ENCODE results near the gene RAB11FIP5. TPM values are rescaled to one million over a fixed set of nuclear protein-coding genes. Genes with fewer than 3 reads are reported as not detected.

The RAB11FIP5 gene
- total RNA-seq, 1 experiment from 2014 or later, result 20.8 TPM

DNA sequence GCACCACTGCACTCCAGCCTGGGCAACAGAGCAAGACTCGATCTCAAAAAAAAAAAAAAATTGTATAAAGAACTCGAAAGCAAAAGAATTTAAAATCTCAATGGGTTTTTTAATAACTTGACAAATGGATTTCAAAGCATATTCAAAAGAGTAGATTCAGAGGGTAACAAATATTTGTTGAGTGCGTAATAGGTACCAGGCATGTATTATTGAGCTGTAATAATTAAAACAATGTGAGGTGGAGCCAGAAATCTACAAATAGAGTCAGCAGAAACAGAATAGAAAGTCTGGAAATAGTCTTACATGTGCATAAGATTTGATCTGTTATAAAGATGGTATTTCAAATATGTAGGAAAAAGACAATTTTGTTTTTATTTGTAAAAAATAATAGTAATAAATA lies 19.1 kb upstream of the RAB11FIP5 start:
- H3K4me2 ChIP-seq (ENCODE audit: low read length), result no peak overlapping the region
- intact Hi-C loops (cut with micrococcal nuclease), result no loop called here

DNA sequence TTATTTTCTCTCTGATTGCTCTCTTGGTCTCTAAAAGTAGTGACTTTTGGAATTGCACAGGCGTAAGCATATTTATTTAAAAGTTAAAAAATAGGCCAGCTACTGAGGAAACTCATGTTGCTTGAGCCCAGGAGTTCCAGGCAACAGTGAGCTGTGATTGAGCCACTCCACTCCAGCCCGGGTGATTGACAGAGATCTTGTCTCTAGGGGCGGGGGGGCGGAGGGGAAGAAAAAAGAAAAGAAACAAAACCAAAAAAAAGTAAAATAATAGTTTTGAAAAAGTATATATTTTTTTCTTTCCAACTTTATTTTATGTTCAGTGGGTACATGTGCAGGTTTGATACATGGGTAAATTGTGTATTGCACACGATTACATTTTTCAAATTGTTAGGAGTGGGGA lies 18.0 kb upstream of the RAB11FIP5 start:
- no peaks in the 10 kb centered on the region for H3K36me3 ChIP-seq (ENCODE audit: control insufficient read depth in 1 of 2, insufficient read depth in 2 of 2, low read length in 2 of 2)
- H3K79me2 ChIP-seq (ENCODE audit: insufficient read depth, low read length), result no peaks in the 10 kb centered on the region
- no peak overlapping the region for H3K27ac ChIP-seq (ENCODE audit: low read depth, low read length)
- H3K9ac ChIP-seq (ENCODE audit: low read length), result no peak overlapping the region
- POLR2A ChIA-PET, result no interaction called here
- H3K9me3 ChIP-seq (ENCODE audit: control insufficient read depth in 1 of 2, insufficient read depth in 1 of 2, low read depth in 1 of 2, low read length in 2 of 2), result no peaks in the 10 kb centered on the region
- H3K4me2 ChIP-seq (ENCODE audit: low read length), result no peak overlapping the region
- no peak for DNase-seq (ENCODE audit: low read depth, low spot score)
- no peaks in the 10 kb centered on the region for H4K20me1 ChIP-seq (ENCODE audit: insufficient read depth)
- no peaks in the 10 kb centered on the region for H3K4me1 ChIP-seq (ENCODE audit: control insufficient read depth in 1 of 2, insufficient read depth in 2 of 2, low read length in 2 of 2)
- no peak for ATAC-seq
- intact Hi-C loops (cut with micrococcal nuclease), result no loop called here
- no peaks in the 10 kb centered on the region for H3K9me2 ChIP-seq (ENCODE audit: insufficient read depth)
- H3K4me3 ChIP-seq (replicated peaks in 1 of 2; ENCODE audit: low read depth in 1 of 2, low read length in 2 of 2), result no peak overlapping the region
- RAD21 ChIA-PET (ENCODE audit: low non-redundant PET in 1 of 2, low total read pairs in 2 of 2, uncharacterized antibody in 2 of 2, unreplicated experiment in 2 of 2), result no interaction called here
- no peak overlapping the region for H2AFZ ChIP-seq (ENCODE audit: low read depth, low read length, poor library complexity, severe bottlenecking)
- H3K27me3 ChIP-seq (ENCODE audit: insufficient read depth, low read length), result no peaks in the 10 kb centered on the region
- CTCF ChIA-PET, result interaction anchor here (0.6 kb wide), 1 partner anchor 180 kb away, joined by 3 read pairs; no protein-coding TSS in a partner anchor
- no TSS peak for BruUV-seq (replicated peaks)
- TF ChIP-seq ZNF274 (IDR thresholded peaks at IDR 0.05; ENCODE audit: low read depth, low read length), result no peak
- TF ChIP-seq EZH2phosphoT487 (IDR thresholded peaks at IDR 0.05; ENCODE audit: borderline replicate concordance), result no peak
- TF ChIP-seq CEBPB (IDR thresholded peaks at IDR 0.05; ENCODE audit: low read depth), result no peak
- TF ChIP-seq SP1 (IDR thresholded peaks at IDR 0.05; ENCODE audit: low read depth), result no peak
- TF ChIP-seq, protein P1, sequence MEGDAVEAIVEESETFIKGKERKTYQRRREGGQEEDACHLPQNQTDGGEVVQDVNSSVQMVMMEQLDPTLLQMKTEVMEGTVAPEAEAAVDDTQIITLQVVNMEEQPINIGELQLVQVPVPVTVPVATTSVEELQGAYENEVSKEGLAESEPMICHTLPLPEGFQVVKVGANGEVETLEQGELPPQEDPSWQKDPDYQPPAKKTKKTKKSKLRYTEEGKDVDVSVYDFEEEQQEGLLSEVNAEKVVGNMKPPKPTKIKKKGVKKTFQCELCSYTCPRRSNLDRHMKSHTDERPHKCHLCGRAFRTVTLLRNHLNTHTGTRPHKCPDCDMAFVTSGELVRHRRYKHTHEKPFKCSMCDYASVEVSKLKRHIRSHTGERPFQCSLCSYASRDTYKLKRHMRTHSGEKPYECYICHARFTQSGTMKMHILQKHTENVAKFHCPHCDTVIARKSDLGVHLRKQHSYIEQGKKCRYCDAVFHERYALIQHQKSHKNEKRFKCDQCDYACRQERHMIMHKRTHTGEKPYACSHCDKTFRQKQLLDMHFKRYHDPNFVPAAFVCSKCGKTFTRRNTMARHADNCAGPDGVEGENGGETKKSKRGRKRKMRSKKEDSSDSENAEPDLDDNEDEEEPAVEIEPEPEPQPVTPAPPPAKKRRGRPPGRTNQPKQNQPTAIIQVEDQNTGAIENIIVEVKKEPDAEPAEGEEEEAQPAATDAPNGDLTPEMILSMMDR (IDR thresholded peaks at IDR 0.05 in 2 of 3, conservative IDR thresholded peaks at IDR 0.05 in 1 of 3; ENCODE audit: borderline replicate concordance in 1 of 3, insufficient read depth in 1 of 3, low read depth in 2 of 3, low read length in 2 of 3), result no peak
- no peak for TF ChIP-seq ELF1 (IDR thresholded peaks at IDR 0.05; ENCODE audit: borderline replicate concordance, low read depth)
- TF ChIP-seq CBX3 (IDR thresholded peaks at IDR 0.05; ENCODE audit: low read depth), result no peak
- TF ChIP-seq TCF7L2 (IDR thresholded peaks at IDR 0.05; ENCODE audit: borderline replicate concordance, extremely low read depth, insufficient read depth, insufficient read length), result no peak
- no peak for TF ChIP-seq FOSL1 (IDR thresholded peaks at IDR 0.05; ENCODE audit: low read depth)
- TF ChIP-seq JUND (IDR thresholded peaks at IDR 0.05), result no peak
- no peak for TF ChIP-seq POLR2AphosphoS5 (IDR thresholded peaks at IDR 0.05; ENCODE audit: low read depth, low read length)
- TF ChIP-seq ZFX (IDR thresholded peaks at IDR 0.05), result no peak
- TF ChIP-seq RAD21 (IDR thresholded peaks at IDR 0.05; ENCODE audit: low read depth), result no peak
- no peak for TF ChIP-seq EZH2 (IDR thresholded peaks at IDR 0.05)
- TF ChIP-seq SIN3A (IDR thresholded peaks at IDR 0.05; ENCODE audit: low read depth), result no peak
- no peak for TF ChIP-seq MAX (IDR thresholded peaks at IDR 0.05)

More for the DNA sequence above, 19.1 kb upstream of the RAB11FIP5 start:
- Histone ChIP-seq H3K4me1 (ENCODE audit: control insufficient read depth in 1 of 2, insufficient read depth in 2 of 2, low read length in 2 of 2) (no peaks in the 10 kb centered on the region), H3K9ac (ENCODE audit: low read length) (no peak overlapping the region), H3K79me2 (ENCODE audit: insufficient read depth, low read length) (no peaks in the 10 kb centered on the region), H3K27ac (ENCODE audit: low read depth, low read length) (no peak overlapping the region), H3K4me3 (replicated peaks in 1 of 2; ENCODE audit: low read depth in 1 of 2, low read length in 2 of 2) (no peak overlapping the region), H3K36me3 (ENCODE audit: control insufficient read depth in 1 of 2, insufficient read depth in 2 of 2, low read length in 2 of 2) (no peaks in the 10 kb centered on the region), H3K27me3 (ENCODE audit: insufficient read depth, low read length) (no peaks in the 10 kb centered on the region), H4K20me1 (ENCODE audit: insufficient read depth) (no peaks in the 10 kb centered on the region), H3K9me3 (ENCODE audit: control insufficient read depth in 1 of 2, insufficient read depth in 1 of 2, low read depth in 1 of 2, low read length in 2 of 2) (no peaks in the 10 kb centered on the region), H3K9me2 (ENCODE audit: insufficient read depth) (no peaks in the 10 kb centered on the region), H2AFZ (ENCODE audit: low read depth, low read length, poor library complexity, severe bottlenecking) (no peak overlapping the region)
- ChIA-PET POLR2A (no interaction called here), RAD21 (ENCODE audit: low non-redundant PET in 1 of 2, low total read pairs in 2 of 2, uncharacterized antibody in 2 of 2, unreplicated experiment in 2 of 2) (no interaction called here), CTCF (no interaction called here)
- TF ChIP-seq CBX3 (IDR thresholded peaks at IDR 0.05; ENCODE audit: low read depth) (no peak), MAX (IDR thresholded peaks at IDR 0.05) (no peak), SRF (IDR thresholded peaks at IDR 0.05; ENCODE audit: low read depth) (no peak), ELF1 (IDR thresholded peaks at IDR 0.05; ENCODE audit: borderline replicate concordance, low read depth) (no peak), RAD21 (IDR thresholded peaks at IDR 0.05; ENCODE audit: low read depth) (no peak), POLR2AphosphoS5 (IDR thresholded peaks at IDR 0.05; ENCODE audit: low read depth, low read length) (no peak), FOSL1 (IDR thresholded peaks at IDR 0.05; ENCODE audit: low read depth) (no peak), YY1 (IDR thresholded peaks at IDR 0.05; ENCODE audit: extremely low read depth, insufficient replicate concordance, low read depth, low read length) (no peak), JUND (IDR thresholded peaks at IDR 0.05) (no peak), TCF7L2 (IDR thresholded peaks at IDR 0.05; ENCODE audit: borderline replicate concordance, extremely low read depth, insufficient read depth, insufficient read length) (no peak), SIN3A (IDR thresholded peaks at IDR 0.05; ENCODE audit: low read depth) (no peak)
- TF ChIP-seq, protein P2, sequence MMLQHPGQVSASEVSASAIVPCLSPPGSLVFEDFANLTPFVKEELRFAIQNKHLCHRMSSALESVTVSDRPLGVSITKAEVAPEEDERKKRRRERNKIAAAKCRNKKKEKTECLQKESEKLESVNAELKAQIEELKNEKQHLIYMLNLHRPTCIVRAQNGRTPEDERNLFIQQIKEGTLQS (IDR thresholded peaks at IDR 0.05), result no peak
- ATAC-seq, result no peak
- no peak for DNase-seq (ENCODE audit: low read depth, low spot score)
- BruUV-seq (replicated peaks), result no TSS peak

All from HCT116 (cell line).